ENCODE results near the gene NUDT3. TPM values are rescaled to one million over a fixed set of nuclear protein-coding genes. Genes with fewer than 3 reads are reported as not detected.
"Not testable (repeated sequence)": the region's sequence is repeated elsewhere in the genome, so short reads cannot be mapped to it uniquely, and the experiment has no call there.

Gene NUDT3
- total and polyA plus RNA-seq, 9 of the 15 experiments (the other 6 are each of a cell fraction or from before 2014, with no cell fraction given), result 5.4 to 81.2 (median 56.4) TPM

- TF ChIP-seq GTF3C2 (IDR thresholded peaks at IDR 0.05; ENCODE audit: borderline replicate concordance, extremely low read depth, insufficient read length), result no peak
- TF ChIP-seq KDM1A (IDR thresholded peaks at IDR 0.05), result no peak
- TF ChIP-seq RFX1 (IDR thresholded peaks at IDR 0.05), result peak; percentile 88
- TF ChIP-seq NBN (IDR thresholded peaks at IDR 0.05; ENCODE audit: low read depth), result no peak
- TF ChIP-seq ZNF140 (CRISPR knock-in tag; IDR thresholded peaks at IDR 0.05), result no peak
- no peak for TF ChIP-seq RBM17 (IDR thresholded peaks at IDR 0.05; ENCODE audit: borderline replicate concordance, low read depth, low read length)
- TF ChIP-seq MAFF (IDR thresholded peaks at IDR 0.05; ENCODE audit: low read length), result no peak
- no peak for TF ChIP-seq MTA2 (IDR thresholded peaks at IDR 0.05; ENCODE audit: low read depth)
- TF ChIP-seq CLOCK (CRISPR knock-in tag; IDR thresholded peaks at IDR 0.05; ENCODE audit: borderline replicate concordance), result no peak
- TF ChIP-seq ZNF696 (CRISPR knock-in tag; conservative IDR thresholded peaks at IDR 0.05), result 0 out of 2 replicates have a peak, but pooled peaks have one; percentile 46
- TF ChIP-seq E2F1 (CRISPR knock-in tag; IDR thresholded peaks at IDR 0.05), result no peak
These were observed 146.3 kb downstream of the NUDT3 start (continued) for GRCh38 chr6:34246249-34246562.

GRCh38 chr6:34245761-34246140 is 146.7 kb downstream of the NUDT3 start:
- TSS peak; percentile 67 for BruUV-seq (replicated peaks)
- not testable (repeated sequence) for H3K9me3 ChIP-seq (replicated peaks; ENCODE audit: control insufficient read depth, insufficient read depth, low read depth, low read length); H2AFZ ChIP-seq (ENCODE audit: low read depth, low read length); H3K4me2 ChIP-seq (ENCODE audit: insufficient read depth, low read length); H3K9ac ChIP-seq (ENCODE audit: insufficient read depth in 1 of 2, low read depth in 2 of 2, low read length in 2 of 2); H3K4me3 ChIP-seq; FAIRE-seq; H3K27me3 ChIP-seq (ENCODE audit: control insufficient read depth in 2 of 2, insufficient read depth in 2 of 2, low read length in 2 of 2); H3K27ac ChIP-seq (ENCODE audit: extremely low read depth, low read depth, low read length); H3K9me1 ChIP-seq (ENCODE audit: control insufficient read depth, insufficient read depth, low read length); DNase-seq (ENCODE audit: extremely low read depth in 1 of 4, low spot score in 3 of 4); ATAC-seq
- in situ Hi-C loops (cut with MboI), result loop anchor here (5.0 kb wide), 2 partner anchors 167 to 362 kb away; no protein-coding TSS in a partner anchor
- CTCF ChIA-PET (ENCODE audit: low intra/inter-chr PET ratio), result interaction anchor here (0.7 to 1.3 kb wide), 3 partner anchors 50 to 998 kb away, joined by 3 to 4 read pairs (median 4); no protein-coding TSS in a partner anchor
- H3K79me2 ChIP-seq (ENCODE audit: control insufficient read depth, insufficient read depth, low read length), result peaks cover 58% of the 10 kb centered on the region
- intact Hi-C loops (cut with micrococcal nuclease), result loop anchor here (1.0 kb wide), 1 partner anchor 49 kb away; no protein-coding TSS in a partner anchor
- POLR2A ChIA-PET, result interaction anchor here (0.6 to 4.9 kb wide), 5 partner anchors 22 to 505 kb away, joined by 3 to 67 read pairs (median 8); partner anchors contain the start of gene RPS10
- peaks cover 42% of the 10 kb centered on the region; the same call in 1 of the 2 replicates for H4K20me1 ChIP-seq (replicated peaks; ENCODE audit: control insufficient read depth, insufficient read depth, low read length)
- 76% methylated on average over 7 of the region's 7 CpGs for WGBS (ENCODE audit: insufficient coverage, low coverage, missing lambda C conversion rate)
- H3K36me3 ChIP-seq (ENCODE audit: control insufficient read depth, insufficient read depth, low read length), result peaks cover 63% of the 10 kb centered on the region
- H3K4me1 ChIP-seq (replicated peaks in 1 of 2; ENCODE audit: control insufficient read depth in 2 of 2, insufficient read depth in 2 of 2, low read length in 2 of 2), result peaks cover 65 to 76% of the 10 kb centered on the region in 2 experiments
